Fibroblast of skin of back (primary cell): Measurements from ENCODE around the gene PRMT2.
"Not testable (repeated sequence)": the region's sequence is repeated elsewhere in the genome, so short reads cannot be mapped to it uniquely, and the experiment has no call there.

Experiments used
- DNase-seq: peaks from one replicate; pipeline ENCODE4 v3.0.0-alpha.2; 2013

The PRMT2 gene

GRCh38 chr21:46617267-46618051, 18.0 kb upstream of the PRMT2 start:
- peak; percentile 67 for DNase-seq

DNA sequence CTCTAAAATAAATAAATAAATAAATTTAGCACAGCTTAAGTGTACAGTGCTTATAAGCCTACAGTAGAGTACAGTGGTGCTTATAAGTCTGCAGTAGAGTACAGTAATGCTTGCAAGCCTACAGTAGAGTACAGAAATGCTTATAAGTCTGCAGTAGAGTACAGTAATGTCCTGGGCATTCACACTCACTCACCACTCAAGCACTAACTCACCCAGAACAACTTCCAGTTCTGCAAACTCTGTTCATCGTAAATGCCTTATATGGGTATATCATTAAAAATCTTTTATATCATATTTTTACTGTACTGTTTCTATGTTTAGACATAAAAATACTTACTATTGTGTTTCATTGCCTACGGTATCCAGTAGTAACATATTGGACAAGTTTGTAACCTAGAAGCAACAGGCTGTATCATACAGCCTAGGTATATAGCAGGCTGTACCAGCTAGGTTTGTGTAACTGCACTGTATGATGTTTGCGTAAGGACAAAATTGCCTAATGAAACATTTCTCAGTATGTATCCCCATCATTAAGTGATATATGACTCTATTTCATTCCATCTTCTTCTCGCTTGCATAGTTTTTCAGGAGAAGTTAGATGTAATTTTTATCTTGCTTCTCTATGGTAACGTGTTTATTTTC, 16.6 kb upstream of the PRMT2 start:
- peak; percentile 61 for DNase-seq

- peak; percentile 86 for DNase-seq
These were observed 15.6 kb upstream of the PRMT2 start for GRCh38 chr21:46619846-46620245.

GRCh38 chr21:46620846-46621245, 14.6 kb upstream of the PRMT2 start:
- DNase-seq, result no peak

DNA sequence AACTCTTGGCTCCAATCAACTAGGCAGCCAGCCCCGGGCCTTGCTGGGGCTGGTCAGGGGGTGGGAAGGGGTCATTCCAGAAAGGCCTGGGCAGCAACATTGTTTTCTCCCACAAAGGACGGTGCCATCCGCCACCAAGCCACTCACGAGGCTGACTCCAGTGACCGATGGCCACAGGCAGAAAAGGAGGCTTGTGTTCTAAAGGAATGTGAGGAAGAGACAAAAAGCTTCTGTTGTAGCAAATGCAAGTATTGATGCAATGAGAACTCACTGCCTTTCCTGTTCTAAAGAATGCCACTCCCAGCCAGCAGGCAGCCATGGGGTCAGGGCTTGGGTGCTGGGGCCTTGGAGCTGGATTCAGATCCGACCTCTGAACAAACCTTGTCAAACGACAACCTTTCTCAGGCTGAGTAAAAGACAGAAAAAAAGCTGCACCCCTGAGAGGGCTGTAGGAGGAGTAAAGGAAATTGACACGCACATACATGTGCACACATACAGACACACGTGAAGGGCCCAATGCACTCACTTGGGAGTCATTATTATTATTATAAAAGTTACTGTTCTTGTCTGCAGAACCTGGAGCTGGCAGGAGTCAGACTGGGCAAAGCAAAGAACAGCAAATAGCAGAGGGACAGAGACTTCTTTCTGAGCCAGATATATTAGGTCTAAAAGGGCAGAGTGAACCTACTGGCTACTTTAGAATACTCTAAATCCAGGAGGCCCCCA, 13.9 kb upstream of the PRMT2 start:
- DNase-seq, result no peak

DNA sequence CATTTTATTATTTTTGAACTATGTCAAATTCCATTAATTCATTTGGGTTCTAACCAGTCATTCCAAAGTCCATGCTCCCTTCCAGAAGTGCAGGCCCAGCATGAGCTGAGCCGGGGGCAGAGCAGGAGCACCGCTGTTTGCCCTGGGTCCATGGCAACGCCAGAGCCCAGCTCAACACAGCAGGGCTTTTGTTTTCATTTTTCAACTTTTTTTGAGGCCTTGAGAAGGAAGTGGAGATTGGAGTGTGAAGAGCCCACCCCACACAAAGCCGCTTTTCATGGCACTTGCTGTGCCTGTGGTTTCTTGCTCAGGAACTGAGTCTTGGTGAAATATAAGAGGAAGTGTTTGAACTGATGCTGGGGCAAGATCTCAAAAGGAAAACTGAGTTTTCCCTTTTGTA, 13.2 kb upstream of the PRMT2 start:
- peak; percentile 62 for DNase-seq

DNA sequence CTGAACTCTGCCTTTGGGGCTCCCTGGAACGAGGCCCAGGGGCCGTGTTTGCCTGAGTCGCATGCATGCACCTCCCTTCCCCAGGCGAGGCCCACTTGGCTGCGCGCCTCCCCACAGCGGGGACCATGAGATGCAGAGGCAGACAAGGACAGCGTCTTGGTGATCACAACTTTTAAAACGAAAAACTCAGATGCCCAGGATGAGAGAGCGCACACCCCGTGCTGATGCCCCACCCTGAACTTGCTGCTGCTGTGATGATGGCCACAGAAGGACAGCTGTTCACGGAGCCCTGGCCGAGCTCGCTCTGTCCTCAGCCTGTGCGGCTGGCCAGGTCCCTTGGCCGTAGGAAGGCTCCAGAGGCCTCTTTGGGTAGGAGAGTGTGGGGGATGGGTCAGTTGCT, 11.4 kb upstream of the PRMT2 start:
- no peak for DNase-seq

GRCh38 chr21:46625759-46626158, 9.7 kb upstream of the PRMT2 start:
- no peak for DNase-seq

GRCh38 chr21:46626536-46626935, 8.9 kb upstream of the PRMT2 start:
- DNase-seq, result no peak

DNA sequence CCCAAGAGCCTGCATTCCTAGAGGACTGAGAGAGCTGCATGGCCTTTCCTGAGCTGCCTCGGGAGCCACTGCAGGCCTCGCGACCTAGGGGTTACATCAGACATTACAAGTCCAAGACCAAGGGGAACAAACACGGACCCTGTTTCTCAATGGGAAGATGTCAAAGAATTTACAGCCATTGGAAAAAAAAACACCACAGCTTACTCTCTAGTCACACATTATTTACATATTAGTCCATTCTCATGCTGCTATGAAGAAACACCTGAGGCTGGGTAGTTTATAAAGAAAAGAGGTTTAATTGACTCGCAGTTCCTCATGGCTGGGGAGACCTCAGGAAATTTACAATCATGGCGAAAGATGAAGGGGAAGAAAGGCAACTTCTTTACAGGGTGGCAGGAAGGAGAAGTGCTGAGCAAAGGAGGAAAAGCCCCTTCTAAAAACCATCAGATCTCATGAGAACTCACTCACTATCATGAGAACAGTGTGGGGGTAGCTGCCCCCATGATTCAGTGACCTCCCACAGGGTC, 8.4 kb upstream of the PRMT2 start:
- DNase-seq, result no peak

DNA sequence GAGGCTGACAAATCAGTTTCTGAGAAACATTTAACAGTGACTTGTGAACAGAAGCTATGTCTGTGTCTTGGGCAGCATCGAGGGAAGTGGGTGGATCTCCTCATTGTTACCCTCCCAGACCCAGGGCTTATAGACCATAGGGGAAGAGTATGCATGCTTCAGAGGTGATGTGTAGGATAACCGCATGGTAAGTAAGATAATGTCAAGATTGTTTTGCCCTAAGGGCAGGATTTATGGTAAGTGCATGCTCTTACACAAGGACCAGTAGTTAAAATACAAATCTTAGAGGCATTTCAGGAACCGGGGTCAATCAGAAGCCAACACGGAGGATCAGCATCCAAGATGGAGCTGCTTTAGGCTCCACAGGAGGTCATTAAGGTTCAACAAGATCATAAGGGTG, 7.7 kb upstream of the PRMT2 start:
- no peak for DNase-seq

GRCh38 chr21:46628868-46629267, 6.6 kb upstream of the PRMT2 start:
- no peak for DNase-seq

- not testable (repeated sequence) for DNase-seq
These were observed 4.6 kb upstream of the PRMT2 start for GRCh38 chr21:46630915-46631314.

DNA sequence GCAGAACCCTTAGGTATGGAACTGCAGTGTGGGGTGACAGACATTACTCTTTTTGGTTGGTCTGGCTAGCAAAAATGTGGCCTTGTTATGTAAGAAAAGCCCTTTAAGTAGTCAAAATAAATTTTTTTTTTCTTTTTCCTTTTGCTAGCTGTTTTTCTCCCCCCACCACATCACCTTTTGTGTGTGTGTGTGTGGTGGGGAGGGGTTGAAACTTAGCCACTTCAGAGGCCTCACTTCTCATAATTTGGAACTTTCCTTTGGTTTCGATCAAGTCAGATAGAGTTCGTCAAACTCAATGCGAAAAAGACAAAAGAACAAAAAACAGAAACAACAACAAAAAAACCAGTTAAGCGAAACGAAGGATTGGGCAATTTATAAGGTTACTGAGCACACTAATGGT, 1.9 kb upstream of the PRMT2 start:
- DNase-seq, result no peak

GRCh38 chr21:46634427-46634826, 1.0 kb upstream of the PRMT2 start:
- DNase-seq, result no peak

DNA sequence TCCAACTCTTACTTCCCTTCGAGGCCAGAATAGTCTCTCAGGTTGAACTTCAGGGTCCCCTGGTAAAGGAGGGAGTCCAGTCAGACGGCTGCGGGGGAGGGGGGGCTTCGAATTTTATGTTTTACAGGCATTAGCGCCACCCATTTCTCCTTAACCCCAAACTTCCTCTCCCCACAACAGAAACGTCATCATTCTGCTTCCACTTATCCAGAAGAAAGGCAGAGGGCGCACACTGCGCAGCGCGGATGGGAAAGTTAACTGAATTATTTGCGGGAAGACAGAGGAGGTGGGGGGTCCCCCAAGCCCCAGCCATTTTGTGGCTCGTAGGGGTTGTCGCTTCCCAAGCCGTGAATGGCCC, 529 bp upstream of the PRMT2 start:
- DNase-seq, result peak; percentile 90

DNA sequence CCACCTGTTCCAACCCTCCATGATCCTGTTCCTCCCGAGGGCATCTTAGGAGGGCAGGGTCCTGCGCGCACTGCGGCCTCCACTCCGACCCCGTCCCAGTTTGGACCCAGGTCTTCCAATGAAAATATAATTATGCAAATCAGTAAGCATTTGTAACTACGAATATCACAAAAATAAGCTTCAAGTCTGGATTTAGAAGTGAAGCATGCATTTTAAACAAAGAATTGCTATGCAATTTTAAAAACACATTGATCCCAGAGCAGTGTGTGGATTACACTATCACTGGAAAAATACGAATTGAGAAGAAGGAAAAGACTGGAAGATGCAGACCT, 673 bp downstream of the PRMT2 start:
- DNase-seq, result no peak

DNA sequence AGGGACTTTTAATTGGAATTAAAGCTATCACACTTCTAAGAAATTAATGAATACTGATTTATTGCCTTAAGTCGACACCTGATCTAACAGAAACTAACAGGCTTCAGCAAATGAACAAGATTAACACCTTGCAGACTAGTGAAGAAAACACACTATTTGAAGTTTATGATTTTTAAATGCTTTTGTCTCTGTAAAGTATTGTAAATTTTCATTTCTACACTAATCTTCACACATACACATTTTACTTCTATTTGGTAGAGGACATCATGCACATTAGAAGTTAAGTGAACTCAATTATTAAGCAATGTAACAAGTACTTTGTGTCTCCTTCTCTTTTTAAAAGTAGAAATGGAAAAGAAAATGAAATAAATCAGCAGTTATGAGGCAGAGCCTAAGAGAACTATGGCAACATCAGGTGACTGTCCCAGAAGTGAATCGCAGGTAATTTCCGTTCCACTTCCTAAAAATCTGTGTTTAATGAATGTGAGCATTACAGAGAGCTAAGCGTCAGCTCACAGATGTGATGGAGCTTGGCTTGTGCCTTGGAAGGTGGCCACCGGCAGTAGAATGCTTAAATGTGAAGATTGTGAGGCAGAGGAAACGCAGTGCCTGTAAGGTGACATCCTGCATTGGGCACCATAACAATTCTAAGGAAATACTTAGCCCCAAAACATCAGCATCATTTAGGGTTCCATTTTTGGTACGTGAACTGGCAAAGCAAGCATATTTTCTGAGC, 1.2 kb downstream of the PRMT2 start:
- no peak for DNase-seq

- DNase-seq, result no peak
These were observed 2.7 kb downstream of the PRMT2 start for GRCh38 chr21:46637952-46638746.

GRCh38 chr21:46639489-46640386, 4.3 kb downstream of the PRMT2 start:
- peak; percentile 42 for DNase-seq

- DNase-seq, result no peak
These were observed 6.2 kb downstream of the PRMT2 start for GRCh38 chr21:46641656-46642055.
